ENCODE measurements around the gene DQX1.

Gene DQX1

GRCh38 chr2:74553892-74554819, 28.1 kb upstream of the DQX1 start, which contains the start of the genes DOK1 and LOXL3:
DOK1 (plus strand) TSS chr2:74554720; CDS start chr2:74554755, 35 bp downstream.
LOXL3 (minus strand) TSS chr2:74553942; CDS start chr2:74552634, 1,308 bp downstream.
- DNase-seq (ENCODE audit: low read depth in 2 of 2), result peak; percentile 59 to 73

GRCh38 chr2:74552914-74553811, 27.1 kb upstream of the DQX1 start:
- no peak for DNase-seq (ENCODE audit: low read depth in 2 of 2)

GRCh38 chr2:74551942-74552913, 26.2 kb upstream of the DQX1 start:
- DNase-seq (ENCODE audit: low read depth in 2 of 2), result no peak

GRCh38 chr2:74551530-74551929, 25.5 kb upstream of the DQX1 start:
- no peak for DNase-seq (ENCODE audit: low read depth in 2 of 2)

- DNase-seq (ENCODE audit: low read depth in 2 of 2), result no peak
Measured at GRCh38 chr2:74550231-74550630, 24.2 kb upstream of the DQX1 start.

- no peak for DNase-seq (ENCODE audit: low read depth in 2 of 2)
Measured at GRCh38 chr2:74548900-74549826, 23.1 kb upstream of the DQX1 start.

GRCh38 chr2:74548285-74548899, 22.4 kb upstream of the DQX1 start:
- DNase-seq (ENCODE audit: low read depth in 2 of 2), result no peak

GRCh38 chr2:74546004-74546403, 20.0 kb upstream of the DQX1 start:
- DNase-seq (ENCODE audit: low read depth in 2 of 2), result no peak

- no peak for DNase-seq (ENCODE audit: low read depth in 2 of 2)
Measured at GRCh38 chr2:74544634-74545033, 18.6 kb upstream of the DQX1 start.

GRCh38 chr2:74542978-74543377, 16.9 kb upstream of the DQX1 start:
- no peak for DNase-seq (ENCODE audit: low read depth in 2 of 2)

- no peak for DNase-seq (ENCODE audit: low read depth in 2 of 2)
Measured at GRCh38 chr2:74540291-74540690, 14.3 kb upstream of the DQX1 start.

- DNase-seq (ENCODE audit: low read depth in 2 of 2), result no peak
Measured at GRCh38 chr2:74538881-74539339, 12.9 kb upstream of the DQX1 start.

- no peak for DNase-seq (ENCODE audit: low read depth in 2 of 2)
Measured at GRCh38 chr2:74537140-74537539, 11.1 kb upstream of the DQX1 start.

GRCh38 chr2:74536166-74536950, 10.3 kb upstream of the DQX1 start:
- DNase-seq (ENCODE audit: low read depth in 2 of 2), result no peak

GRCh38 chr2:74535440-74535965, 9.5 kb upstream of the DQX1 start:
- DNase-seq (ENCODE audit: low read depth in 2 of 2), result no peak

GRCh38 chr2:74534411-74534810, 8.4 kb upstream of the DQX1 start:
- DNase-seq (ENCODE audit: low read depth in 2 of 2), result no peak

- DNase-seq (ENCODE audit: low read depth in 2 of 2), result no peak
Measured at GRCh38 chr2:74533464-74533863, 7.4 kb upstream of the DQX1 start.

- no peak for DNase-seq (ENCODE audit: low read depth in 2 of 2)
Measured at GRCh38 chr2:74532222-74532621, 6.2 kb upstream of the DQX1 start.
